ENCODE results near the gene LIPA.
"Not testable (repeated sequence)": the region's sequence is repeated elsewhere in the genome, so short reads cannot be mapped to it uniquely, and the experiment has no call there.

DNA sequence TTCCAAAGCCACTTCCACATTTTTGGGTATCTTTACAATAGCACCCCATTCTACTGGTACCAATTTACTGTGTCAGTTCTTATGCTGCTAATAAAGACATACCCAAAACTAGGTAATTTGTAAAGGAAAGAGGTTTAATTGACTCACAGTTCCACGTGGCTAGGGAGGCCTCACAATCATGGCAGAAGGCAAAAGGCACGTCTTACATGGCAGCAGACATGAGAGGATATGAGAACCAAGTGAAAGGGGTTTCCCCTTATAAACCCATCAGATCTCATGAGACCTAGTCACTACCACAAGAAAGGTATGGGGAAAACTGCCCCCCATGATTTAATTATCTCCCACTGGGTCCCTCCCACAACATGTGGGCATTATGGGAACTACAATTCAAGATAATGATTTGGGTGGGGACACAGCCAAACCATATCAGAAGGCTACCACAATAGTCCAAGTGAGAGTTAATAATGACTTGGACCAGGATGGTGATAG lies 3.6 kb upstream of the LIPA start:
- TF ChIP-seq, protein P1, sequence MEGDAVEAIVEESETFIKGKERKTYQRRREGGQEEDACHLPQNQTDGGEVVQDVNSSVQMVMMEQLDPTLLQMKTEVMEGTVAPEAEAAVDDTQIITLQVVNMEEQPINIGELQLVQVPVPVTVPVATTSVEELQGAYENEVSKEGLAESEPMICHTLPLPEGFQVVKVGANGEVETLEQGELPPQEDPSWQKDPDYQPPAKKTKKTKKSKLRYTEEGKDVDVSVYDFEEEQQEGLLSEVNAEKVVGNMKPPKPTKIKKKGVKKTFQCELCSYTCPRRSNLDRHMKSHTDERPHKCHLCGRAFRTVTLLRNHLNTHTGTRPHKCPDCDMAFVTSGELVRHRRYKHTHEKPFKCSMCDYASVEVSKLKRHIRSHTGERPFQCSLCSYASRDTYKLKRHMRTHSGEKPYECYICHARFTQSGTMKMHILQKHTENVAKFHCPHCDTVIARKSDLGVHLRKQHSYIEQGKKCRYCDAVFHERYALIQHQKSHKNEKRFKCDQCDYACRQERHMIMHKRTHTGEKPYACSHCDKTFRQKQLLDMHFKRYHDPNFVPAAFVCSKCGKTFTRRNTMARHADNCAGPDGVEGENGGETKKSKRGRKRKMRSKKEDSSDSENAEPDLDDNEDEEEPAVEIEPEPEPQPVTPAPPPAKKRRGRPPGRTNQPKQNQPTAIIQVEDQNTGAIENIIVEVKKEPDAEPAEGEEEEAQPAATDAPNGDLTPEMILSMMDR (conservative IDR thresholded peaks at IDR 0.05; ENCODE audit: low read length): not testable (repeated sequence)
- not testable (repeated sequence) for TF ChIP-seq EZH2phosphoT487 (IDR thresholded peaks at IDR 0.05; ENCODE audit: borderline replicate concordance, low read depth, low read length)
